Left kidney (tissue), 2 donors: ENCODE measurements around the gene LYPD6B. TPM values are rescaled to one million over a fixed set of nuclear protein-coding genes. Genes with fewer than 3 reads are reported as not detected.

Experiments used
- DNase-seq: peaks from one replicate; pipeline ENCODE4 v3.0.0-alpha.2; 2013
- polyA plus RNA-seq: library from polyadenylated mRNA; unstranded; fragments of 120-200 nt; gene quantifications from one replicate; pipeline ENCODE4 v1.2.1, GENCODE V29; 2013; ENCODE audit not compliant: insufficient read length

LYPD6B gene
- polyA plus RNA-seq, 1 donor, result 37.2 TPM

DNA sequence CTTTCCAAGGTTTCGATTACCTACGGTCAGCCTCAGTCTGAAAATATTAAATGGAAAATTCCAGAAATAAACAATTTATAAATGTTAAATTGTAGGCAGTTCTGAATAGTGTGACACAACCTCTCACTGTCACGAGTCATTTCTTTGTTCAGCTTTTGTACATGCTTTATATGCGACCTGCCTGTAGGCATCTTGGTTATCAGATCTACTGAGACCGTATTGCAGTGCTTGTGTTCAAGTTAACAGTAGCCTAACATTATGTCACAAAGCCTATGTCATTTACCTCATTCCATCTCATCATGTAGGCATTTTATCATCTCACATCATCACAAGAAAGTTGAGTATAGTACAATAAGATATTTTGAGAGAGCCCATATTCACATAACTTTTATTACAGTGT lies 77.3 kb downstream of the LYPD6B start:
- DNase-seq, result no peak

DNA sequence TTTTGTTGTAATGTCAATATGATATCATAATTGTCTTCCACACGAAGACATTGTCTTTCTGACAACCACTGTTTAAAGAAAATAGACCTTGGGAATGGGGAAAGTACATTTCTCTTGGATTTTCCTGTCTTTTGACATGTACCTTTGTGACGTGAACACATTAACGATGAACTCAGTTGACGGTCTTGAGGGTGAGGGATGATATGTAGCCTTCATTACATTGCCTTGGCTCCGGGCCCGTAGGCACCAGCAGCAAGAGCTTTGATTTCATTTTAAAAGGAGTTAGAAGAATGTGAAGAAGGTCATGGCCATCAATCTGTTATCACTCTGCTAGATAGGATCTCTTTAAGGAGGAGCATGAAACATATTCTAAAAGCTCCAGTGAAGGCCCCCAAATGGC lies 80.9 kb downstream of the LYPD6B start:
- no peak for DNase-seq

DNA sequence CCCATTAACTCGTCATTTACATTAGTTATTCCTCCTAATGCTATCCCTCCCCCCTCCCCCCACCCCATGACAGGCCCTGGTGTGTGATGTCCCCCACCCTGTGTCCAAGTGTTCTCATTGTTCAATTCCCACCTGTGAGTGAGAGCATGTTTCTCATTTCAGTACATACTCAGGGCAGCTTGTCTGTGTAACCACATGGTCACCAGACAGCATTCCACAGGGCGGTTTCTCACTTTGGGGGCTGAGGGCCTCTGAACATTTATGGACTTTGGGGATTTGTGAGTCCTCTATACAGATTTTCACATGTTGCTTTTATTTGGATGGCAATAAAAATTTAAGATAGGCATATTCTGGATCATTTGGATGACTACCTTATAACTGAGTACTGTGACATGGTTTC lies 84.0 kb downstream of the LYPD6B start:
- no peak for DNase-seq

DNA sequence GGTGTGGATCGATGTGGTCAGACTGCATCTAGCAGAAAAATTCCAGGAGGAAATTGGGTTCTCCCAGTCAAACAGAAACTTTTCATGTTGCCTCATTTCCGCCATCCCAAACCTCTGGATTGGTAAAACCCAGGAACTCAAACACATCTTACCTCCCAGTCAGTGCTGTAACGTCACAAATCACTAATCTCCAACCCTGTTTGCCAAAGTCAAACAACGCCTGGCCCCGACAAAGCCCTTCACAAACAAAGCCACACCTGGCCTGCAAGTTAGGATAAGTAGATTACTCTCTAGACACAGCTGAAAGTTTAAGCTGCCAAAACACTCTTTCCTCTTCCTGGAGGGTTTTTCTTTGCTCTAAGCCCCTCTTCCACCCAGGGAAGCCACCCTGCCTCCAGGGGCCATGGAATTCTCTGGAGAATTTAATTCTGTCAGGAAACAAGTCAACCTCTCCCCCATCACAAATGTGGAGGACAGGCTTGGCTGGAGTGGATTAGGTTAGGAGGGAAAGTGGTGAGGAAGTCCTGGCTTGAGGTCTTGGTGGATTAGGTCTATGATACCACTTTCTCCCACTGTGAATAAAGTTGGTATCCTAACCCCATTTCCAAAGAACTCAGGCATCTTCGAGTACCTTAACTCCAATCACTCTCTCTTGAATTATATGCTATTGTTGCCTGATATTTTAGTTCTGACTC lies 86.7 kb downstream of the LYPD6B start:
- no peak for DNase-seq

- DNase-seq, result no peak
These were observed 90.9 kb downstream of the LYPD6B start for GRCh38 chr2:149129433-149129832.

DNA sequence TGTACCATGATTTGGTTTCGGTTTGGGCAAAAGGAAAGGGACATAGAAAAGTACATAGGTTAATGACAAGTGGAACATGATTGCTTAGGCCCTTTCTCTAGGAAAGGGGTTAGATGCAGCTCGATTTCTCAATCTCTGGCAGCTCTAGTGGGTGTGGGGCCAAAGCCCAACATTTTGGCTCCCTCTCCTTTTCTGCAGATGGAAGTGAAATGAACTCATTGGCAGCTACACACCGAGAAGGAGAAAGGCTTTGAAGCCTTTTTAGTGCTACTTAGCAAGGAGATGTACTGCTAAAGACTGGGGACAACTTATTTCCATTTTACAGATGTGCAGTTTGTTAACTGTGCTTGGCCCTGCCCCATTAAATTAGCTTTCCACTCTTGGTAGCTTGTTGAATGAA lies 93.8 kb downstream of the LYPD6B start:
- DNase-seq, result no peak

- no peak for DNase-seq
These were observed 94.4 kb downstream of the LYPD6B start for GRCh38 chr2:149132901-149133300.

DNA sequence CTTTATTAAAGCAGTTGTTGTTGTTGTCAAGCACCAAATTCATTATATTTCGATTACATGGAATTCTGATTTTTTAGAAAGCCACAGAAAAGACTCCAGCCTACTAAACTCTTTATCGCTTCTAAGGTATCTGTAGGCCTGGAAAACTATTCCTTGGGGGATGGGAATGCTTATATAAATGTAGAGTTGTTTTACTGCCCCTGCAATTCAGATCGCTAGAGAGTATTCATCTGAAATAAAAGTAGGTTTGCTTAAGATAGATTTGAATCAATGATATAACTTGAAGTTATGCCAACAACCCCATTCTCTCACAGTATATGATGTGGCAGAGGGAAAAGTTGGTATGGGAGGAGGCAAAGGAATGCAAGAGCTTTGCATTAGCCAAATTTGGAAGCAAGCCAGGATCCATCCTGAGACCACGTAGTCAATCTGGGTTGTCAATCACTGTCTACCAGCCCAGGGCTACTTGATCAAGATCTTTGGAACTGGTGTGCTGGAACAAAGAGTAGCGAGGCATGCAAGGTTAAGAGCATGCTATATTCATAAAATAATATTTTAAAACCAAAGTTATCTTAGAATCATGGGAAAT lies 95.9 kb downstream of the LYPD6B start:
- DNase-seq, result no peak

- DNase-seq, result no peak
These were observed 97.6 kb downstream of the LYPD6B start for GRCh38 chr2:149136111-149136510.

DNA sequence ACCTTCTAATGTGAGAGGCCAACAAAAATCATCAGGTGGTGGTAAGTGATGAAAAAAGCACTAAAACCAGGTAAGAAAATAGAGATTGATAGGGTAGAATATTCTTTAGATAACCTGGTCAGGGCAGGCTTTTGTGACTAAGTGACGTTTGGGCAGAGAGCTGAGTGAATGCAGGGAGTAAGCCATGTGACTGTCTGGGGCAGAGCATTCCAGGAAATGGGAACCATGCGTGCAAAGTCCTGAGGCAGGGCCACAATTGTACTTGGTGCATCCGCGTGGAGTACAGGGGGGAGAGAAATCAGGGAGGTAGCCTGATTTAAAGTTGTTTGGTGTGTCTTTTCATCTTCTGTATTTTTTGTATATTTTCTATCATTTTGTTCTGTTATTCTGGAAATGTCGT lies 102.5 kb downstream of the LYPD6B start:
- no peak for DNase-seq

GRCh38 chr2:149143734-149144133 lies 105.2 kb downstream of the LYPD6B start:
- DNase-seq, result no peak

DNA sequence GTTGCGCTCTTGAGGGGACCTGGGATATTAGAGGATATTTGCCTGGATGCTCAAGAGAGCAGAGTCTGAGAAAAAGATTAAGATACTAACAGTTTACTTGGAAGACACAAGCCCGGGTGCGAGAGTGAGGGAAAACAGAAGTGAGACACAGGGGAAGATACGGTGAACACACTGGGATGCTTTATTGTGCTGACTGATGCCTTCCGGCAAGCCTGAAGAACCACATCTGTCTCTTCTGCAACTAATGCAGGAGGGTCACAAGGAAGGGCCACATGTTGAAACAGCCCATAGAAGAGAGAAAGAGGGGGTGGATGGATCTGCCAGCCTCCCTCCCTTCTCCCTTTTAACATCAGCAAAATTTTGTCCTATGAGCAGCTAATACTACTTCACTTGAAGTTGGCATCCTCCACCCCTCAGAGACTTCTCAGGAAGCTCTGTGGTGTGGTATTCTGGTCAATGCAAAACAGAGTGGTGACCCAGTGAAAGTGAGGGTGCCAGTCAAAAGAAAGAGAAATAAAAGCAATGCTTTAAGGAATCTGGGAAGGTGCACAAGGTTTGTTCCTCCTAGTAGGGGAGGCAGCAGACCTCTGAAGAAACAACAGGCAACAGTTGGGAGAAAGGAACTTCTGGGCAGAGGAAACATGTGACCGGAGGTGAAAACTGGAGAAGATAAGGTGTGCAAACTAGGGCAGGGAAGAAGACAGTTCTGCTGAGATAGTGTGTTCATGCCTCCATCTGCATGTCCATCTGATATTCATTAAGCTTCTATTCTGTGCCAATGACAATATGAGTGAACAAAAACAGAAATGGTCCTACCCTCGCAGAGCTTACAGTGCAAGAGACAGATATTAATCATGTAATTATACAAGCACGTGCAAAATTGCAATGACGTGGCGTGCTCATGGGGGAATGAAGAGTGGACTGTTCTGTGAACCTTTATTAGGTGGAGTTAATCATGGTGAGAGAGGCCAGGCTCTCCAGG lies 107.1 kb downstream of the LYPD6B start:
- DNase-seq, result no peak

DNA sequence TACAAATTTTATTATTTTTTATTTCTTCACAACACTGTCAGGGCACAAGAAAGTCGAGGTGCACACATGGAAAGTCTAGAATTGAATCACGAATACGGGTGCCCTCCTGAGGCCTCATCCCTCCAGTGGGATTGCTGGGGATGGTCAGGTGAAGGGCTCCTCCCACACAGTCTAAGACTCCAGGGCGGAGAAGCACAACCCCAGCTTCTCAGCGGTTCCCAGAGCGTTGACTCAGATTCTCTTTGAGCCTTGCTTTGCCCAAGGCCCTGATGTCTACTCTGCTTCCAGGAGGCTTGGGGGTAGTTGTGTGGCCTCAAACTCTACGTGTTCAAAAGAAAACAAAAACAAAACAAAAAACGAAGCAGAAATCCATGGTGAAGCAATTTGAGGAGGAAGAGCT lies 108.4 kb downstream of the LYPD6B start:
- no peak for DNase-seq

DNA sequence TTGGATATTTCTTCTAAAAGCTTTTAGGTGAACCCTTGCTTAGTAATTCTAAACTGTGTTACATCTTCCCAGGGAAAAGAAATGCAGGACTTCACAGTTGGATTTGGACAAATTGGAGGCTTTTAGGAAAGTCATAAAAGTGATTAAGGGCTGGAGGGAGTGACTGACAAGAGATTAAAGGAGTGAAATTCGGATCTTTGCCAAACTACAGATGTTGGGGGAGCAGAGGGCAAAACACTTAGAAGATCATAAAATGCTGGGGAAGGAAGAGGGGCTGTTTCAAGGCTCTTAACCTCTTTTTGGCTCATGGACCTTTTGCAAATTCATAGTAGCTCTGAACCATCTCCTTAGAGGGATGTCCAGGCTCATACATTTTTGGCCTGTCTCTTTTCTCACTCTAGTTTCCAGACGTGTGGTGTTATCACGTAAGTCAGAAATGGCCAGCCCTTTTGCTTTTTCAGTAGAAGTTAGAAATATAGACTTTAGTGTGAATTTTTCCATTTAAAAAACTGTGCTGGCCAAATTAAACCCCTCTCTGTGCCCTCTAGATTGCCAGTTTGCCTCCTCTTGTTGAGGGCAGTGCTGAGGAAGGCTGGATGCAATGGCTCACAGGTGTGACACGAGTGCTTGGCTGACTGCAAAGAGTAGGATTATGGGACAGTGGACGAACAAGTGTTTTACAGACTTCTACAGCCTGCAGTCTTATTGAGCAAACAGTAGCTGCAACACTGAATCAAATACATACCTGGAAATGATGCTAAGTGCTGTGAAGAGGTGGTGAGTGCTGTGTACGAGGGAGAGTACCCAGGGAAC lies 109.9 kb downstream of the LYPD6B start:
- peak; percentile 69 for DNase-seq

DNA sequence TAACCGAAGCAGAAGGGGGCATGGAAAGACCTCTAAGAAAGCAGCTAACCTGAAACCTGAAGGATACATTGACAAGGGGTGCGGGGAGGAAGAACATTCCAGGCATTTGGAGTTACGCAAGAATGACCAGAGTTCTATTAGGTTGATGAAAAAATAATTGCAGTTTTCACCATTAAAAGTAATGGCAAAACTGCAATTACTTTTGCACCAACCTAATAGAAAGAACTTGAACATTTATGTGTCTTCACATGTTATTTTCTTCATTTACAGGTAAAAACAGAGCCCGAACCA lies 110.5 kb downstream of the LYPD6B start:
- DNase-seq, result no peak

DNA sequence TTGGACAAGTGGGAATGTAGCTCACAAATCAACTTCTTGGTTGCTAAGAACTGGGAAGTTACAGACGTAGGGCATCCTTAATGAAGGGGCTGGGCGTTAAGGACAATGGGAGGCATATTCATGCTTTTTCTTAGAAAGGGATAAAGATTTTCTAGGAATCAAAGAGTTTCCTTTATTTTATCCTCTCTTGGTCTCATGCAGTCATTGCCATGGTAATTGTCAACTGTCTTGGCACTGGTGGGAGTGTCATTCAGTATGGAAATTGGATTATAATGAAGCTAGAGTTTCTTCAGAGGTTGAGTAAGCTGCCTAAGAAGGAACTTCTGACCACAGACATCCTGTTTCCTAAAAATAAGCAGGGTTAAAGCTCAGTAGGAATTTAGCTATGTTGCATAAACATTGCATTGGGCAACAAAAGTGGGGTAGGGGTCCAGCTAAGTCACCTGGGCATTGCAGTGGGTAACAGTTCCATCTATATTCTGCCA lies 114.0 kb downstream of the LYPD6B start:
- no peak for DNase-seq

DNA sequence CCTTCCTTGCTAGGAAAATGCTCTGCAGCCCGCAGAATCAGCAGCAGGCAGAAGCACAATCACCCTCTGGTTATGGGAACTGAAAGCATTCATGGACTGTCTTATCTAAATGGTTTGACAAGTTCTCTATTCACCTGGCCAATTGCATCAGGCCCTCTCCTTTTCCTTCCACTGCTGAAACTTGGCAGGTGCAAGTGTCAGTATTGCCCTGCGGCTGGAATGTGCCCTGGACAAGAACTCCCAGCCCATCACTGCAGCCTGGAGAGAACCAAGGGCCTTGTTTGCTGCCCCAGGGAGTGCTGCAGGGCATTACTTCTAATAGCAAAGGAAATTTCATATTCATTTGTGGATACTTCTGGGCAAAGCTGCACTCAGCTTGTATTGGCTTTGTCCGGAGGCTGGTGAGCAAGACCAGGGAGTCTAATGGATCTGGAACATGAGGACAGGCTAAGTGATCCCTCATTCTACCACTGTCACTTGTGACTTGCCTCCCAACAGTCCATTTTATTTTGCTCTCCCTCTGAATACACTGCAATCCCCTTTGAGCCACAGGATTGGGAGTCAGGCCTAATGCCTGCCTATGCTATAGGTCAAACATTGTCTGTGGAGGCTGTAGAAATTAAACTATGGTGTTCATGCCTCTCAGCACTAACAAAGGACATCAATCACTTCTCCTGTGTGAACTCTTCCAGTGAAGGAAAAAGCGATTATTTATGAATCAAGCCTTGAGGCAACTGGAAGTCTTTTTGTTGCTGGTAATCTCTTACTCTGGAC lies 116.9 kb downstream of the LYPD6B start:
- no peak for DNase-seq

DNA sequence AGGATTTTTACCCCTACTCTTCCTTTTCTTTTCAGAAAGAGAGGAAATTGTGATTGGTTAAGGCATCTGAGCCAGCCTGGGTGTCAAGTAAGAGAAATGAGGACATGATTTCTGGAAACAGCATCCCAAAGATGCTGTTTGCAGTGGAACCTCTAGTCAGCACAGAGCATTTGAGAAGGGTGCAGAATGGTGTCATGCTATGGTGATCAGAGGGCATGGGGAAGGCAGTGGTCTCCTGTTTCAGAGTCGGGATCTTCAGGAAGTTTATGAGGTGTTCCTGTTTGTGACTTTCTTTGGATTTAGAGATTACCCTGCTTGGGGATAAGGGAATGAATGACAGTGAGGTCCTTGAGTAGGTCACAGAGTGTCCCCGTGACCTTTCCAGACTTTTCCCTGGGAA lies 117.5 kb downstream of the LYPD6B start:
- DNase-seq, result no peak

DNA sequence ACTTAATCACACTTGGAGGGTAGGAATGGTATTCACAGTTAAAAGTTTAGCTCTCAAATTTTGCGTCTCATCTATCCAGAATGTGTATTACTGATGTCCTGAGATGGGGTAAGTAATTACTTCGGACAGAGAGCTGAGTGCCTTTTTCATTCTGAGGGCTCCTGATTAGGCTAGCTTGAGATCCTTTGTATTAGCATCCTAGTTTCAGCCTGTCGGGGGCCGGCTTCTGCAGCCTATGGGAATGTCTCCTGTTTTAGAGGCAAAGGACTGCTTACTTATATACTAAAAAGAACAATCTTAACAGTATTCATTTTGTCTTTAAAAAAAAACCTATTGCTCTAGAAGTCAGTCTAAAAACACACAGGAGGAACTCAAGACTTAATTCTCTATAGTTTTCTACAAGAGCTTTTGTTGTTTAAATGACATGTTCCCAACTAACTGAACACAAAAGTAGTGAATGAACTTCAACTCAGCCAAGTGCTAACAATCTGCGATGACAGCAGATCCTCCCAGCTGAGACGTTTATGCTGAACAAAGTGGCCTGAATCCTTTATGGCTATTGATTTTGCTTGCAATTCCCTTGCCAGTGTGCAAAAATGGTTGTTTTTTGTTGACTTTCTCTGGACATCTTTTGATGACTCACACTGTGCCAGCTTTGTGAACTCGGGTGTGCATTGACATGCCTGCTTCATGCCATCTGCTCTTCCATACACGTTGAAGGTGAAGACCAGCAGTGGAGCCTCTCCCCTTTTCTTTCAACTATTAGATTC lies 118.7 kb downstream of the LYPD6B start:
- no peak for DNase-seq

- DNase-seq, result no peak
These were observed 120.5 kb downstream of the LYPD6B start for GRCh38 chr2:149158957-149159356.

GRCh38 chr2:149160195-149160594 lies 121.7 kb downstream of the LYPD6B start:
- DNase-seq, result no peak
